Smooth muscle cell (in vitro differentiated cells): ENCODE measurements around the gene MYO1C. TPM values are rescaled to one million over a fixed set of nuclear protein-coding genes. Genes with fewer than 3 reads are reported as not detected.

ENCODE experiments used
- DNase-seq: peaks from one replicate; lab custom pipeline; 2025; ENCODE audit not compliant: unreplicated experiment; lab: John Stamatoyannopoulos, UW
- H2AFZ ChIP-seq: fragments of 200-600 bp; sonication (generic); 2 replicates; pipeline ENCODE4 v1.6.0; 2016; ENCODE audit warnings: antibody characterized with exemption, low read depth, mild to moderate bottlenecking
- H3F3A ChIP-seq: fragments of 200-600 bp; sonication (generic); 2 replicates; pipeline ENCODE4 v1.6.0; 2017; ENCODE audit warnings: antibody characterized with exemption, low read depth
- H3K27ac ChIP-seq: fragments of 200-600 bp; sonication (generic); 2 replicates; pipeline ENCODE4 v1.5.1; 2016; ENCODE audit warnings: low read depth, mild to moderate bottlenecking
- H3K27me3 ChIP-seq: fragments of 200-600 bp; sonication (generic); 2 replicates; pipeline ENCODE4 v1.6.1; 2016; ENCODE audit warnings: low read depth, mild to moderate bottlenecking
- H3K36me3 ChIP-seq: fragments of 200-600 bp; sonication (generic); 2 replicates; pipeline ENCODE4 v1.5.1; 2016; ENCODE audit warnings: low read depth
- H3K4me1 ChIP-seq: fragments of 200-600 bp; sonication (generic); 2 replicates; pipeline ENCODE4 v1.5.1; 2016; ENCODE audit warnings: low read depth
- H3K4me2 ChIP-seq: fragments of 200-600 bp; sonication (generic); 2 replicates; pipeline ENCODE4 v1.6.0; 2016; ENCODE audit warnings: mild to moderate bottlenecking
- H3K4me3 ChIP-seq: fragments of 200-600 bp; sonication (generic); 2 replicates; pipeline ENCODE4 v1.5.1; 2016; ENCODE audit warnings: mild to moderate bottlenecking
- H3K79me2 ChIP-seq: fragments of 200-600 bp; sonication (generic); 2 replicates; pipeline ENCODE4 v1.6.0; 2016; ENCODE audit warnings: low read depth, mild to moderate bottlenecking
- H3K9ac ChIP-seq: fragments of 200-600 bp; sonication (generic); 2 replicates; pipeline ENCODE4 v1.6.0; 2016; ENCODE audit warnings: low read depth
- H3K9me3 ChIP-seq: fragments of 200-600 bp; sonication (generic); replicated peaks from 2 replicates; pipeline ENCODE4 v1.5.1; 2016; ENCODE audit warnings: low read depth
- H4K20me1 ChIP-seq: fragments of 200-600 bp; sonication (generic); 2 replicates; pipeline ENCODE4 v1.6.0; 2016; ENCODE audit warnings: low read depth
- WGBS: methylation state at CpG from one replicate; pipeline ENCODE4 v1.1.7; 2016; ENCODE audit warnings: low lambda C conversion rate; 5-methylcytosine and 5-hydroxymethylcytosine counted together
- polyA plus RNA-seq: library from polyadenylated mRNA; unstranded; fragments of >200 nt; fragmentation: Nextera tagmentation; extraction: Ambion mirVana; gene quantifications from 2 replicates; pipeline ENCODE4 v1.2.1, GENCODE V29; 2016
- total RNA-seq: library from RNA; depleted of rRNA; stranded (reverse); fragments of >200 nt; gene quantifications from 2 replicates; pipeline ENCODE4 v1.2.3, GENCODE V29; 2014
- TF ChIP-seq, protein P1 (sequence below): fragments of 200-600 bp; sonication (generic); IDR thresholded peaks from 2 replicates; pipeline ENCODE4 v1.5.1; 2017; ENCODE audit warnings: borderline replicate concordance, mild to moderate bottlenecking, antibody characterized with exemption; ENCODE audit not compliant: insufficient read depth, poor library complexity, severe bottlenecking

Gene MYO1C
- total and polyA plus RNA-seq, 2 experiments from 2014 or later: 80.4 to 81.5 TPM

DNA sequence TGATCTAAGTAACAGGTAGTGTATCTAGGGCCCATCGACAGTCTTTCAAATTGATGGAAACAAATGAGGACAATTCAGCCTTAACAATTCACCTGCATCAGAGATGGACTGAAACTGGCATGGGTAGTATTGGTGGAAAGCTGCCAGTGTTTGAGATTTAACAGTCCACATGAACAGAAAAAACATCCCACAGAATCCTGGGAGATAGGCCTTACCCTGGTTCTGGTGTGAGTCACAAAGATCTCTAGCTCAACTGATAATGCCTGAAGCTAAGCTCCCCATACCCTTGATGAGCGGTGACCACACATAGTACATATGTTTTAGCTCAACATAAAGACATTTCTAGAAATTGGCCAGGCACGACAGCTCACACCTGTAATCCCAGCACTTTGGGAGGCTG lies 58.3 kb downstream of the MYO1C start:
- Histone ChIP-seq H3K4me2 (no peak overlapping the region), H3K4me1 (no peaks in the 10 kb centered on the region), H3K36me3 (no peaks in the 10 kb centered on the region), H3K27me3 (no peaks in the 10 kb centered on the region), H3K9me3 (no peaks in the 10 kb centered on the region), H3K9ac (no peak overlapping the region), H4K20me1 (peaks cover 98% of the 10 kb centered on the region), H3K27ac (peak overlapping the region; percentile 39), H3K4me3 (no peak overlapping the region), H2AFZ (no peak overlapping the region), H3F3A (peaks cover 12% of the 10 kb centered on the region), H3K79me2 (peaks cover 94% of the 10 kb centered on the region)
- WGBS: 35% methylated on average over 3 of the region's 3 CpGs
- TF ChIP-seq, protein P1, sequence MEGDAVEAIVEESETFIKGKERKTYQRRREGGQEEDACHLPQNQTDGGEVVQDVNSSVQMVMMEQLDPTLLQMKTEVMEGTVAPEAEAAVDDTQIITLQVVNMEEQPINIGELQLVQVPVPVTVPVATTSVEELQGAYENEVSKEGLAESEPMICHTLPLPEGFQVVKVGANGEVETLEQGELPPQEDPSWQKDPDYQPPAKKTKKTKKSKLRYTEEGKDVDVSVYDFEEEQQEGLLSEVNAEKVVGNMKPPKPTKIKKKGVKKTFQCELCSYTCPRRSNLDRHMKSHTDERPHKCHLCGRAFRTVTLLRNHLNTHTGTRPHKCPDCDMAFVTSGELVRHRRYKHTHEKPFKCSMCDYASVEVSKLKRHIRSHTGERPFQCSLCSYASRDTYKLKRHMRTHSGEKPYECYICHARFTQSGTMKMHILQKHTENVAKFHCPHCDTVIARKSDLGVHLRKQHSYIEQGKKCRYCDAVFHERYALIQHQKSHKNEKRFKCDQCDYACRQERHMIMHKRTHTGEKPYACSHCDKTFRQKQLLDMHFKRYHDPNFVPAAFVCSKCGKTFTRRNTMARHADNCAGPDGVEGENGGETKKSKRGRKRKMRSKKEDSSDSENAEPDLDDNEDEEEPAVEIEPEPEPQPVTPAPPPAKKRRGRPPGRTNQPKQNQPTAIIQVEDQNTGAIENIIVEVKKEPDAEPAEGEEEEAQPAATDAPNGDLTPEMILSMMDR: no peak
- no peak for DNase-seq

DNA sequence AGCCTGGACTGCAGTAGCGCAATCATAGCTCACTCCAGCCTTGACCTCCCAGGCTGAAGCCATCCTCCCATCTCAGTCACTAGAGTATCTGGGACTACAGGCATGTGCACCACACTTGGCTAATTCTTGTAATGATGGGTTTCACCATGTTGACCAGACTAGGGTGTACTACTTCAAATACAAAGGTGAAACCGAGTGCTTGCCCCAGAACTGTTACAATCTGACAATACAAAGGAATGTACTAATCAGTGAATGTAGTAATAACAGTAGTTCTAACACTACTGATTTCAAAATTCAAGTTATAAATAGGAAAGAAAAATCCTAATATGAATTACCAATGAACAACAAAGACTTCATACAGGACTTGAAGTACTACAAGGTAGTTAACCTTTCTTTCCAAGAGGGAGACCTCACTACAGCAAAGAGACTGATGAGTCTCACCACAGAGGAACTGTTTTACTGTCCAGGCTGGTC lies 60.8 kb downstream of the MYO1C start:
- Histone ChIP-seq H2AFZ (no peak overlapping the region), H3F3A (peaks cover 12% of the 10 kb centered on the region), H3K27me3 (no peaks in the 10 kb centered on the region), H3K4me3 (no peak overlapping the region), H4K20me1 (peaks cover 96% of the 10 kb centered on the region), H3K9ac (no peak overlapping the region), H3K79me2 (peaks cover 90% of the 10 kb centered on the region), H3K27ac (no peak overlapping the region), H3K36me3 (no peaks in the 10 kb centered on the region), H3K4me2 (no peak overlapping the region), H3K9me3 (no peaks in the 10 kb centered on the region), H3K4me1 (no peaks in the 10 kb centered on the region)
- 97% methylated on average over 2 of the region's 2 CpGs for WGBS
- TF ChIP-seq, protein P1: no peak
- DNase-seq: no peak

GRCh38 chr17:1423456-1424135 lies 68.9 kb downstream of the MYO1C start:
- peaks cover 9% of the 10 kb centered on the region for H3K36me3 ChIP-seq
- no peak overlapping the region for H3K9ac ChIP-seq
- H3K4me1 ChIP-seq: no peaks in the 10 kb centered on the region
- no peak overlapping the region for H3K4me2 ChIP-seq
- H3K79me2 ChIP-seq: peaks cover 46% of the 10 kb centered on the region
- H3F3A ChIP-seq: peaks cover 7% of the 10 kb centered on the region
- H3K4me3 ChIP-seq: no peak overlapping the region
- no peak for DNase-seq
- H3K27ac ChIP-seq: peak overlapping the region; percentile 79
- no peaks in the 10 kb centered on the region for H3K9me3 ChIP-seq
- TF ChIP-seq, protein P1: no peak
- no peaks in the 10 kb centered on the region for H3K27me3 ChIP-seq
- 82% methylated on average over 10 of the region's 10 CpGs for WGBS
- no peak overlapping the region for H2AFZ ChIP-seq
- H4K20me1 ChIP-seq: peaks cover 87% of the 10 kb centered on the region

- Histone ChIP-seq H3K9me3 (no peaks in the 10 kb centered on the region), H2AFZ (no peak overlapping the region), H3K4me3 (no peak overlapping the region), H3K36me3 (peaks cover 9% of the 10 kb centered on the region), H3K4me1 (no peaks in the 10 kb centered on the region), H3K79me2 (peaks cover 42% of the 10 kb centered on the region), H4K20me1 (peaks cover 81% of the 10 kb centered on the region), H3K4me2 (peak overlapping the region; percentile 28), H3K9ac (no peak overlapping the region), H3K27ac (peak overlapping the region; percentile 79), H3F3A (peaks cover 7% of the 10 kb centered on the region), H3K27me3 (no peaks in the 10 kb centered on the region)
- WGBS: 47% methylated on average over 7 of the region's 7 CpGs
- TF ChIP-seq, protein P1: no peak
- DNase-seq: no peak
Measured at GRCh38 chr17:1422885-1423284, 69.6 kb downstream of the MYO1C start.
